WTC11 (cell line): ENCODE measurements around the gene MAPRE2. TPM values are rescaled to one million over a fixed set of nuclear protein-coding genes. Genes with fewer than 3 reads are reported as not detected.
A peak's percentile ranks its signal among the peaks of the same experiment; 100 is the strongest.

Experiments used
- ATAC-seq: fragments of 200-7000 bp; cut with Tn5 transposase; 2 replicates; pipeline ENCODE4 v1.10.0; 2021; ENCODE audit warnings: mild to moderate bottlenecking, moderate library complexity
- CTCF ChIA-PET: fragments of 300-600 bp; sonication (Branson Sonifier 250); formaldehyde crosslinking; loops from one replicate; lab custom pipeline; 2021; ENCODE audit warnings: antibody characterized with exemption; lab: Charles Lee
- POLR2A ChIA-PET: fragments of 350-600 bp; sonication (Branson Sonifier 250); formaldehyde crosslinking; loops from one replicate; lab custom pipeline; 2021; ENCODE audit warnings: antibody characterized with exemption; lab: Charles Lee
- DNase-seq: peaks from one replicate; pipeline ENCODE4 v3.0.0; 2021; ENCODE audit warnings: low spot score
- H3K27ac Mint-ChIP-seq: 2 replicates; pipeline ENCODE4 v1.8.0; 2021; ENCODE audit warnings: mixed read lengths
- H3K27me3 Mint-ChIP-seq: 2 replicates; pipeline ENCODE4 v1.8.0; 2021; ENCODE audit warnings: low read depth, mild to moderate bottlenecking, moderate library complexity, mixed read lengths
- H3K36me3 Mint-ChIP-seq: 2 replicates; pipeline ENCODE4 v1.8.0; 2021; ENCODE audit warnings: mixed read lengths
- H3K4me1 Mint-ChIP-seq: 2 replicates; pipeline ENCODE4 v1.8.0; 2022; ENCODE audit warnings: mixed read lengths
- H3K4me3 Mint-ChIP-seq: 2 replicates; pipeline ENCODE4 v1.8.0; 2021; ENCODE audit warnings: mild to moderate bottlenecking, moderate library complexity, mixed read lengths
- H3K9me3 Mint-ChIP-seq: 2 replicates; pipeline ENCODE4 v1.8.0; 2021; ENCODE audit warnings: mixed read lengths
- ATF1 ChIP-seq: sonication (generic); formaldehyde crosslinking; IDR thresholded peaks from 2 replicates; pipeline ENCODE4 v1.8.1; 2023; ENCODE audit warnings: mild to moderate bottlenecking, moderate library complexity, missing genetic modification reagents
- CREM ChIP-seq: sonication (generic); formaldehyde crosslinking; IDR thresholded peaks from 2 replicates; pipeline ENCODE4 v1.8.1; 2022; ENCODE audit warnings: mild to moderate bottlenecking, missing genetic modification reagents, moderate library complexity
- EMX1 ChIP-seq: fragments of 250-450 bp; sonication (Bioruptor Pico); IDR thresholded peaks from 2 replicates; pipeline ENCODE4 v1.8.0; 2021; ENCODE audit warnings: mild to moderate bottlenecking
- NFATC4 ChIP-seq: fragments of 250-450 bp; sonication (Bioruptor Pico); IDR thresholded peaks from 2 replicates; pipeline ENCODE4 v1.9.0; 2021; ENCODE audit warnings: mild to moderate bottlenecking
- PRRX2 ChIP-seq: fragments of 250-450 bp; sonication (Bioruptor Pico); IDR thresholded peaks from 2 replicates; pipeline ENCODE4 v1.8.0; 2021; ENCODE audit warnings: mild to moderate bottlenecking
- ZNF317 ChIP-seq: sonication (generic); formaldehyde crosslinking; IDR thresholded peaks from 2 replicates; pipeline ENCODE4 v1.8.1; 2023; ENCODE audit warnings: low read depth, mild to moderate bottlenecking, moderate library complexity, missing genetic modification reagents, borderline replicate concordance
- ZNF423 ChIP-seq: fragments of 250-450 bp; sonication (Bioruptor Pico); IDR thresholded peaks from 2 replicates; pipeline ENCODE4 v2.1.2; 2022; ENCODE audit warnings: mild to moderate bottlenecking, moderate library complexity
- ZNF671 ChIP-seq: fragments of 250-450 bp; sonication (Bioruptor Pico); IDR thresholded peaks from 2 replicates; pipeline ENCODE4 v1.8.0; 2021; ENCODE audit warnings: mild to moderate bottlenecking
- total RNA-seq: library from RNA; stranded (reverse); gene quantifications from 3 replicates; pipeline ENCODE4 v1.2.3, GENCODE V29; 2021
- TF ChIP-seq, protein P1 (sequence below): fragments of 250-450 bp; sonication (Bioruptor Pico); IDR thresholded peaks from 2 replicates; pipeline ENCODE4 v2.1.2; 2022; ENCODE audit warnings: mild to moderate bottlenecking, moderate library complexity
- TF ChIP-seq, protein P2 (sequence below): sonication (generic); formaldehyde crosslinking; IDR thresholded peaks from 2 replicates; pipeline ENCODE4 v1.8.1; 2022; ENCODE audit warnings: mild to moderate bottlenecking, moderate library complexity, missing genetic modification reagents
- TF ChIP-seq, protein P3 (sequence below): sonication (generic); formaldehyde crosslinking; IDR thresholded peaks from 2 replicates; pipeline ENCODE4 v1.8.1; 2023; ENCODE audit warnings: mild to moderate bottlenecking, moderate library complexity, missing genetic modification reagents
- TF ChIP-seq, protein P4 (sequence below): sonication (generic); formaldehyde crosslinking; IDR thresholded peaks from 2 replicates; pipeline ENCODE4 v1.8.0; 2022; ENCODE audit warnings: mild to moderate bottlenecking, missing genetic modification reagents
- TF ChIP-seq, protein P5 (sequence below): sonication (generic); formaldehyde crosslinking; IDR thresholded peaks from 2 replicates; pipeline ENCODE4 v1.8.1; 2023; ENCODE audit warnings: mild to moderate bottlenecking, missing genetic modification reagents, borderline replicate concordance
- TF ChIP-seq, protein P6 (sequence below): fragments of 200-600 bp; IDR thresholded peaks from 2 replicates; pipeline ENCODE4 v1.8.0; 2022; ENCODE audit warnings: antibody characterized with exemption
- TF ChIP-seq, protein P7 (sequence below): sonication (generic); formaldehyde crosslinking; IDR thresholded peaks from 2 replicates; pipeline ENCODE4 v1.8.0; 2022; ENCODE audit warnings: missing genetic modification reagents
- TF ChIP-seq, protein P8 (sequence below): sonication (generic); formaldehyde crosslinking; IDR thresholded peaks from 2 replicates; pipeline ENCODE4 v1.8.1; 2022; ENCODE audit warnings: mild to moderate bottlenecking, missing genetic modification reagents, moderate library complexity, borderline replicate concordance

Gene MAPRE2
- total RNA-seq, 1 experiment from 2014 or later, result 20.4 TPM

DNA sequence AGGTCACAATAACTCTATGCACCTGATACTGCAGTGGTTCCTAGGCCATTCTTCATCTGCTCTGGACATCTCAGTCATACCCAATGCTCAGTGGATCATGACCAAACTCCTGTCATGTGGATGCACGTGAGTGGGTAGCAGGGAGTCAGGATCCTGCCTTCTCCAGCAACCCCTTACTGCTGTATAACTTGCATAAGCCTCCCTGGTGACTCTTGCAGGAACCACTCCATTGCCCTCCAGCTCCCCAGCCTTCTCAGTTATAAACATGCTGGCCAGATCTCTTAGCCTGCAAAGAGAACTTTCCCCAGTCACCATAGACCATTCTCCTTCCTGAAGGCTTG is 101.0 kb downstream of the MAPRE2 start (continued):
- TF ChIP-seq, protein P1, sequence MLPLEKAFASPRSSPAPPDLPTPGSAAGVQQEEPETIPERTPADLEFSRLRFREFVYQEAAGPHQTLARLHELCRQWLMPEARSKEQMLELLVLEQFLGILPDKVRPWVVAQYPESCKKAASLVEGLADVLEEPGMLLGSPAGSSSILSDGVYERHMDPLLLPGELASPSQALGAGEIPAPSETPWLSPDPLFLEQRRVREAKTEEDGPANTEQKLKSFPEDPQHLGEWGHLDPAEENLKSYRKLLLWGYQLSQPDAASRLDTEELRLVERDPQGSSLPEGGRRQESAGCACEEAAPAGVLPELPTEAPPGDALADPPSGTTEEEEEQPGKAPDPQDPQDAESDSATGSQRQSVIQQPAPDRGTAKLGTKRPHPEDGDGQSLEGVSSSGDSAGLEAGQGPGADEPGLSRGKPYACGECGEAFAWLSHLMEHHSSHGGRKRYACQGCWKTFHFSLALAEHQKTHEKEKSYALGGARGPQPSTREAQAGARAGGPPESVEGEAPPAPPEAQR (CRISPR knock-in tag), result no peak
- TF ChIP-seq, protein P2, sequence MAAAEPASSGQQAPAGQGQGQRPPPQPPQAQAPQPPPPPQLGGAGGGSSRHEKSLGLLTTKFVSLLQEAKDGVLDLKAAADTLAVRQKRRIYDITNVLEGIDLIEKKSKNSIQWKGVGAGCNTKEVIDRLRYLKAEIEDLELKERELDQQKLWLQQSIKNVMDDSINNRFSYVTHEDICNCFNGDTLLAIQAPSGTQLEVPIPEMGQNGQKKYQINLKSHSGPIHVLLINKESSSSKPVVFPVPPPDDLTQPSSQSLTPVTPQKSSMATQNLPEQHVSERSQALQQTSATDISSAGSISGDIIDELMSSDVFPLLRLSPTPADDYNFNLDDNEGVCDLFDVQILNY (CRISPR knock-in tag), result no peak
- TF ChIP-seq, protein P3, sequence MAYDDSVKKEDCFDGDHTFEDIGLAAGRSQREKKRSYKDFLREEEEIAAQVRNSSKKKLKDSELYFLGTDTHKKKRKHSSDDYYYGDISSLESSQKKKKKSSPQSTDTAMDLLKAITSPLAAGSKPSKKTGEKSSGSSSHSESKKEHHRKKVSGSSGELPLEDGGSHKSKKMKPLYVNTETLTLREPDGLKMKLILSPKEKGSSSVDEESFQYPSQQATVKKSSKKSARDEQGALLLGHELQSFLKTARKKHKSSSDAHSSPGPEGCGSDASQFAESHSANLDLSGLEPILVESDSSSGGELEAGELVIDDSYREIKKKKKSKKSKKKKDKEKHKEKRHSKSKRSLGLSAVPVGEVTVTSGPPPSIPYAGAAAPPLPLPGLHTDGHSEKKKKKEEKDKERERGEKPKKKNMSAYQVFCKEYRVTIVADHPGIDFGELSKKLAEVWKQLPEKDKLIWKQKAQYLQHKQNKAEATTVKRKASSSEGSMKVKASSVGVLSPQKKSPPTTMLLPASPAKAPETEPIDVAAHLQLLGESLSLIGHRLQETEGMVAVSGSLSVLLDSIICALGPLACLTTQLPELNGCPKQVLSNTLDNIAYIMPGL (CRISPR knock-in tag), result no peak
- TF ChIP-seq ZNF423 (CRISPR knock-in tag), result no peak
- TF ChIP-seq, protein P4, sequence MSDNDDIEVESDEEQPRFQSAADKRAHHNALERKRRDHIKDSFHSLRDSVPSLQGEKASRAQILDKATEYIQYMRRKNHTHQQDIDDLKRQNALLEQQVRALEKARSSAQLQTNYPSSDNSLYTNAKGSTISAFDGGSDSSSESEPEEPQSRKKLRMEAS, result no peak
- TF ChIP-seq PRRX2, result no peak
- TF ChIP-seq, protein P5, sequence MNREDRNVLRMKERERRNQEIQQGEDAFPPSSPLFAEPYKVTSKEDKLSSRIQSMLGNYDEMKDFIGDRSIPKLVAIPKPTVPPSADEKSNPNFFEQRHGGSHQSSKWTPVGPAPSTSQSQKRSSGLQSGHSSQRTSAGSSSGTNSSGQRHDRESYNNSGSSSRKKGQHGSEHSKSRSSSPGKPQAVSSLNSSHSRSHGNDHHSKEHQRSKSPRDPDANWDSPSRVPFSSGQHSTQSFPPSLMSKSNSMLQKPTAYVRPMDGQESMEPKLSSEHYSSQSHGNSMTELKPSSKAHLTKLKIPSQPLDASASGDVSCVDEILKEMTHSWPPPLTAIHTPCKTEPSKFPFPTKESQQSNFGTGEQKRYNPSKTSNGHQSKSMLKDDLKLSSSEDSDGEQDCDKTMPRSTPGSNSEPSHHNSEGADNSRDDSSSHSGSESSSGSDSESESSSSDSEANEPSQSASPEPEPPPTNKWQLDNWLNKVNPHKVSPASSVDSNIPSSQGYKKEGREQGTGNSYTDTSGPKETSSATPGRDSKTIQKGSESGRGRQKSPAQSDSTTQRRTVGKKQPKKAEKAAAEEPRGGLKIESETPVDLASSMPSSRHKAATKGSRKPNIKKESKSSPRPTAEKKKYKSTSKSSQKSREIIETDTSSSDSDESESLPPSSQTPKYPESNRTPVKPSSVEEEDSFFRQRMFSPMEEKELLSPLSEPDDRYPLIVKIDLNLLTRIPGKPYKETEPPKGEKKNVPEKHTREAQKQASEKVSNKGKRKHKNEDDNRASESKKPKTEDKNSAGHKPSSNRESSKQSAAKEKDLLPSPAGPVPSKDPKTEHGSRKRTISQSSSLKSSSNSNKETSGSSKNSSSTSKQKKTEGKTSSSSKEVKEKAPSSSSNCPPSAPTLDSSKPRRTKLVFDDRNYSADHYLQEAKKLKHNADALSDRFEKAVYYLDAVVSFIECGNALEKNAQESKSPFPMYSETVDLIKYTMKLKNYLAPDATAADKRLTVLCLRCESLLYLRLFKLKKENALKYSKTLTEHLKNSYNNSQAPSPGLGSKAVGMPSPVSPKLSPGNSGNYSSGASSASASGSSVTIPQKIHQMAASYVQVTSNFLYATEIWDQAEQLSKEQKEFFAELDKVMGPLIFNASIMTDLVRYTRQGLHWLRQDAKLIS (CRISPR knock-in tag), result no peak
- no peak for TF ChIP-seq ATF1

DNA sequence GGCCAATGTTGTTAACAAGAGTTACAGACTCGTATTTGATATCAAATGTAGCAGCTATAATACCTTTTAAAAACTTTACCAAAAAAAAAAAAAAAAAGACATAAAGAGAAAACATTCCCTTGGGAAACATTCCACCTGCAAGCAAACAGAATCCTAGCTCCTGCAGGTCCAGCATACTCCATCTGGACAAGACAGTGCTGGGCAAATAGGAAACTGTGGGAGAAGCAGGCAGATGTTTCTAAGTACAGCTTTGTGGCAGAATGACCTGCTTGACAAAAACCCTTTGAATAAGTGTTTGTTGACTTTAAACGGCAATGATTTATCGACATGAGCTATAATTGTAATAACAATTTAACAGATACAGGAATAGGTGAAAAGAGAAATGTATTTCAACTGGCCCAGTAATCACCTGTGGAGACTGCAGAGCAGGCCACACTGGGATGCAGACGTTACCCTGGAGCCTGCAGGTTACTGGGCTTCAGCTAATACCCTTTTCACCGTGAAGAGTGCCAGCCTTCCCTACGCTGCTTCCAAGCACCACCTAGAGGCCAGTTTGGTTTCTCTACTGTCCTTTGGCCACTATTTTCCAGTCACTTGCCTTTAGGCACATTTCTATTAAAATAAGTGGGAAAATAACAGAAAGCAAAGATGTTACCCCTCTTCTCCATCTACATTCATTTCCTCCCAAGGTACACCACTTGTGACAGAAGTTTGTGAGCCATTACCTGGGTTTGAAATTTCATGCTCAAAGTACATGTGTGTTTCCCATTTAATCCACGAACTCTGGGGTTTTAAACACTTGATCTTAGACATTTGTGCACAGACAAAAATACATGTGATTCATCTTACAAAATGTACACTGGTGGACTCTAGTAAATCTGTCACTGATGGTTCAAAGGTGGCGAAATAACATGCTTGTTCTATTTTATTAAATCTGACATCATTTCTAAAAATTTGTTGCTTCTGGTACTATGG is 102.7 kb downstream of the MAPRE2 start:
- H3K36me3 Mint-ChIP-seq, result peaks cover 2% of the 10 kb centered on the region; the same call in 1 of the 2 replicates
- peaks cover 9% of the 10 kb centered on the region for H3K27me3 Mint-ChIP-seq
- ChIA-PET CTCF (interaction anchor here (0.5 to 3.6 kb wide), 34 partner anchors 9 to 277 kb away, joined by 3 to 42 read pairs (median 4); partner anchors contain the start of gene MAPRE2), POLR2A (interaction anchor here (0.7 kb wide), 1 partner anchor 270 kb away, joined by 11 read pairs; no protein-coding TSS in a partner anchor)
- peak; percentile 62 for DNase-seq
- H3K4me3 Mint-ChIP-seq, result no peak overlapping the region
- H3K9me3 Mint-ChIP-seq, result peaks cover 5% of the 10 kb centered on the region; the same call in 1 of the 2 replicates
- ATAC-seq, result peak; percentile 98
- H3K4me1 Mint-ChIP-seq, result peaks cover 15% of the 10 kb centered on the region
- H3K27ac Mint-ChIP-seq, result no peak overlapping the region
- TF ChIP-seq NFATC4 (CRISPR knock-in tag), result no peak

DNA sequence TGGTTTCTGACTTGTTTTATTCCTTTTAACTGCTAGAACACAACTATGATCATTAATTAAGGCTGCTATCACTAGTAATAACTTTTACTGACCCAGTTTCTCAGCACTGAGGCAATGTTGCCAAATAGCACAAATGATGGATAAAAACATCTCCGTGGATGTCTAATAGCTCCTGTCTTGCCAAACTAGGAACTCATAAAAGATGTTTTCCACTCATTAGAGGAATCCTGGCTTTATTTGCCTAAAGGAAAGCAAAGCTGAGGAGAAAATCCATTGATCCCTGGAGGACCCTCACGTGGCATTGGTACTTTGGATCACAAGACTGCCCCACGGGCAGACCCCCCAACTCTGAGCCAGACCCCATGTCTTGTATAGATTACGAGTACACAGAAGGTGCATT is 103.5 kb downstream of the MAPRE2 start:
- ChIA-PET CTCF (interaction anchor here (1.4 to 3.6 kb wide), 4 partner anchors 17 to 210 kb away, joined by 4 to 42 read pairs (median 22); no protein-coding TSS in a partner anchor), POLR2A (interaction anchor here (0.8 kb wide), 1 partner anchor 104 kb away, joined by 4 read pairs; the partner anchor contains the start of gene MAPRE2)
- Mint-ChIP-seq H3K27me3 (peaks cover 11% of the 10 kb centered on the region), H3K4me1 (peaks cover 7% of the 10 kb centered on the region), H3K4me3 (no peak overlapping the region), H3K9me3 (peaks cover 10% of the 10 kb centered on the region; the same call in 1 of the 2 replicates), H3K27ac (no peak overlapping the region), H3K36me3 (peaks cover 2% of the 10 kb centered on the region; the same call in 1 of the 2 replicates)
- ATAC-seq (no peak), DNase-seq (no peak)
- TF ChIP-seq, protein P6, sequence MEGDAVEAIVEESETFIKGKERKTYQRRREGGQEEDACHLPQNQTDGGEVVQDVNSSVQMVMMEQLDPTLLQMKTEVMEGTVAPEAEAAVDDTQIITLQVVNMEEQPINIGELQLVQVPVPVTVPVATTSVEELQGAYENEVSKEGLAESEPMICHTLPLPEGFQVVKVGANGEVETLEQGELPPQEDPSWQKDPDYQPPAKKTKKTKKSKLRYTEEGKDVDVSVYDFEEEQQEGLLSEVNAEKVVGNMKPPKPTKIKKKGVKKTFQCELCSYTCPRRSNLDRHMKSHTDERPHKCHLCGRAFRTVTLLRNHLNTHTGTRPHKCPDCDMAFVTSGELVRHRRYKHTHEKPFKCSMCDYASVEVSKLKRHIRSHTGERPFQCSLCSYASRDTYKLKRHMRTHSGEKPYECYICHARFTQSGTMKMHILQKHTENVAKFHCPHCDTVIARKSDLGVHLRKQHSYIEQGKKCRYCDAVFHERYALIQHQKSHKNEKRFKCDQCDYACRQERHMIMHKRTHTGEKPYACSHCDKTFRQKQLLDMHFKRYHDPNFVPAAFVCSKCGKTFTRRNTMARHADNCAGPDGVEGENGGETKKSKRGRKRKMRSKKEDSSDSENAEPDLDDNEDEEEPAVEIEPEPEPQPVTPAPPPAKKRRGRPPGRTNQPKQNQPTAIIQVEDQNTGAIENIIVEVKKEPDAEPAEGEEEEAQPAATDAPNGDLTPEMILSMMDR, result no peak
- TF ChIP-seq, protein P7, sequence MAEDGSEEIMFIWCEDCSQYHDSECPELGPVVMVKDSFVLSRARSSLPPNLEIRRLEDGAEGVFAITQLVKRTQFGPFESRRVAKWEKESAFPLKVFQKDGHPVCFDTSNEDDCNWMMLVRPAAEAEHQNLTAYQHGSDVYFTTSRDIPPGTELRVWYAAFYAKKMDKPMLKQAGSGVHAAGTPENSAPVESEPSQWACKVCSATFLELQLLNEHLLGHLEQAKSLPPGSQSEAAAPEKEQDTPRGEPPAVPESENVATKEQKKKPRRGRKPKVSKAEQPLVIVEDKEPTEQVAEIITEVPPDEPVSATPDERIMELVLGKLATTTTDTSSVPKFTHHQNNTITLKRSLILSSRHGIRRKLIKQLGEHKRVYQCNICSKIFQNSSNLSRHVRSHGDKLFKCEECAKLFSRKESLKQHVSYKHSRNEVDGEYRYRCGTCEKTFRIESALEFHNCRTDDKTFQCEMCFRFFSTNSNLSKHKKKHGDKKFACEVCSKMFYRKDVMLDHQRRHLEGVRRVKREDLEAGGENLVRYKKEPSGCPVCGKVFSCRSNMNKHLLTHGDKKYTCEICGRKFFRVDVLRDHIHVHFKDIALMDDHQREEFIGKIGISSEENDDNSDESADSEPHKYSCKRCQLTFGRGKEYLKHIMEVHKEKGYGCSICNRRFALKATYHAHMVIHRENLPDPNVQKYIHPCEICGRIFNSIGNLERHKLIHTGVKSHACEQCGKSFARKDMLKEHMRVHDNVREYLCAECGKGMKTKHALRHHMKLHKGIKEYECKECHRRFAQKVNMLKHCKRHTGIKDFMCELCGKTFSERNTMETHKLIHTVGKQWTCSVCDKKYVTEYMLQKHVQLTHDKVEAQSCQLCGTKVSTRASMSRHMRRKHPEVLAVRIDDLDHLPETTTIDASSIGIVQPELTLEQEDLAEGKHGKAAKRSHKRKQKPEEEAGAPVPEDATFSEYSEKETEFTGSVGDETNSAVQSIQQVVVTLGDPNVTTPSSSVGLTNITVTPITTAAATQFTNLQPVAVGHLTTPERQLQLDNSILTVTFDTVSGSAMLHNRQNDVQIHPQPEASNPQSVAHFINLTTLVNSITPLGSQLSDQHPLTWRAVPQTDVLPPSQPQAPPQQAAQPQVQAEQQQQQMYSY (CRISPR knock-in tag), result no peak
- TF ChIP-seq ZNF317 (CRISPR knock-in tag), result no peak
- no peak for TF ChIP-seq EMX1
- TF ChIP-seq, protein P8, sequence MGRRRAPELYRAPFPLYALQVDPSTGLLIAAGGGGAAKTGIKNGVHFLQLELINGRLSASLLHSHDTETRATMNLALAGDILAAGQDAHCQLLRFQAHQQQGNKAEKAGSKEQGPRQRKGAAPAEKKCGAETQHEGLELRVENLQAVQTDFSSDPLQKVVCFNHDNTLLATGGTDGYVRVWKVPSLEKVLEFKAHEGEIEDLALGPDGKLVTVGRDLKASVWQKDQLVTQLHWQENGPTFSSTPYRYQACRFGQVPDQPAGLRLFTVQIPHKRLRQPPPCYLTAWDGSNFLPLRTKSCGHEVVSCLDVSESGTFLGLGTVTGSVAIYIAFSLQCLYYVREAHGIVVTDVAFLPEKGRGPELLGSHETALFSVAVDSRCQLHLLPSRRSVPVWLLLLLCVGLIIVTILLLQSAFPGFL (CRISPR knock-in tag), result no peak
- no peak for TF ChIP-seq CREM (CRISPR knock-in tag)
- TF ChIP-seq ZNF671 (CRISPR knock-in tag), result no peak
